GM19025 (cell line): Measurements from ENCODE around the gene RPS15.
"Not testable (repeated sequence)": the region's sequence is repeated elsewhere in the genome, so short reads cannot be mapped to it uniquely, and the experiment has no call there.

Source experiments
- ATAC-seq: cut with Tn5 transposase; IDR thresholded peaks from one replicate; pipeline ENCODE4 v1.9.1; 2021; ENCODE audit warnings: mild to moderate bottlenecking, low read depth, moderate library complexity; ENCODE audit not compliant: unreplicated experiment

The RPS15 gene

GRCh38 chr19:1431759-1432506 lies 6.3 kb upstream of the RPS15 start:
- ATAC-seq, result no peak

DNA sequence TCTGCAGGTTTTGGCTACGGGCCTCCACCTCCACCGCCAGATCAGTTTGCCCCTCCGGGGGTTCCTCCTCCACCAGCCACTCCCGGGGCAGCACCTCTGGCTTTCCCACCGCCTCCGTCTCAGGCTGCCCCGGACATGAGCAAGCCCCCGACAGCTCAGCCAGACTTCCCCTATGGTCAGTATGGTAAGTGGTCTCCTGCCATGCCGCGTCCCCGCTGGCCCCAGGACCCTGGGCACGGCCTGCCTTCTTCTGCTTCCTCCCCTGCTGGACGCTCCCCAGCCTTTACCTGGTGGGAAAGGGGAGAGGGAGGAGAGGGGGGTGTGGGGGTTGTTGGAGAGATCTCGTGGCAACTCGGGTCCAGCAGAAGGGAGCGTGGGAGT lies 5.7 kb upstream of the RPS15 start:
- no peak for ATAC-seq

- ATAC-seq, result no peak
These were observed 4.8 kb upstream of the RPS15 start for GRCh38 chr19:1433119-1434039.

GRCh38 chr19:1434040-1434366 lies 4.2 kb upstream of the RPS15 start:
- no peak for ATAC-seq

DNA sequence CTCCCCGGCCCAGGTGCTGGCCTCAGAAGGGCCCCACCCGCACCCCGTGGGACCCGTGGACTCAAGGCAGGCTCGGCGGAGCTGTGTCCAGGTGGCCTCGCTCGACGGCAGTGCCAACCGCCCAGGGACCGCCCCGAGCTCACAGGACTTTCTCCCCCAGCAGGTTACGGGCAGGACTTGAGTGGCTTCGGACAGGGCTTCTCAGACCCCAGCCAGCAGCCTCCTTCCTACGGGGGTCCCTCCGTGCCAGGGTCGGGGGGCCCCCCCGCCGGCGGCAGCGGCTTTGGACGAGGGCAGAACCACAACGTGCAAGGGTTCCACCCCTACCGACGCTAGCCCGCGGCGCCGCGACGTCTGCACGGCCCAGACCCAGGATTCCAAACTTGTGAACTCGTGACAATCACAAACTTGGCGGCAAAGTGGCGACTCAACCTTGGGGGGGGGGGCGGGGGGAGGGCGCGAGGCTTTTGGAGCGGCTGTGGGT lies 3.6 kb upstream of the RPS15 start:
- no peak for ATAC-seq

GRCh38 chr19:1435378-1435989 lies 2.7 kb upstream of the RPS15 start:
- no peak for ATAC-seq

- ATAC-seq, result no peak
These were observed 587 bp upstream of the RPS15 start for GRCh38 chr19:1437609-1438008.

DNA sequence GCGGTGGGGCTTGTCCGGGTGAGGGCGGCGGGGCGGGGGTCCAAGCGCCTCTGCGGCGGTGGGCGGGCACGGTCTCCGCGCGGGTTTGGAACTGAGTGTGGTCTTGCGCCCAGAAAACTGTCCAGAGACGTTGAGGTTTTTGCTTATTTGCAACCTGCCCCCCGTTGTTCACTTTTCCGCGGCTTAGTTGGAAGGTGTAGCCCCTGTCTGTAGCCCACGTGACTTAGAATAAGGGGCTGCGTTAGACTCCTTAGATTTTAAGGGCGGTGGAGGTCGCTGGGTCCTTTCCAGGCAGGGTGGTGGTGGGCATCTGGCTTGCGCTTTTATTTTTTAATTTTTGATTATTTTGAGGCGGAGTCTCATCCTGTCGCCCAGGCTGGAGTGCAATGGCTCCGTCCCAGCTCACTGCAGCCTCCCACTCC lies 748 bp downstream of the RPS15 start:
- ATAC-seq, result no peak

GRCh38 chr19:1439525-1440417 lies 1.6 kb downstream of the RPS15 start:
- ATAC-seq, result not testable (repeated sequence)

DNA sequence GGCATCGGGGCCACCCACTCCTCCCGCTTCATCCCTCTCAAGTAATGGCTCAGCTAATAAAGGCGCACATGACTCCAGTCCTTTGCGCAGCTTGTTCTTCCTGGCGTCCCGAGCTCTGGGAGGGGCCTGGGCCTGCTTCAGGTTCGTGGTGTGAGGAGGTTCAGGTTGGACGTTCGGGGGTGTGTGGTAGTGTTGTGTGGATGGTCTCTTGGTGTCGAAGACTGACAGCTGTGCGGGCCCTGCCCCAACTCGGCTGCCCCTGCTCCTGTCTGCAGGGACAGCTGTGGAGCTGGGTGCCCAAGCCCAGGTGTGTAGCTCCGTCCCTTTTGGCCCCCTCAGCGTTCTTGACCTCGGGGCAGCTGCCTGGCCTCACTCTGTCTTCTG lies 2.2 kb downstream of the RPS15 start:
- ATAC-seq, result no peak

GRCh38 chr19:1441022-1441426 lies 2.8 kb downstream of the RPS15 start:
- no peak for ATAC-seq

- no peak for ATAC-seq
These were observed 3.7 kb downstream of the RPS15 start for GRCh38 chr19:1441677-1442438.

DNA sequence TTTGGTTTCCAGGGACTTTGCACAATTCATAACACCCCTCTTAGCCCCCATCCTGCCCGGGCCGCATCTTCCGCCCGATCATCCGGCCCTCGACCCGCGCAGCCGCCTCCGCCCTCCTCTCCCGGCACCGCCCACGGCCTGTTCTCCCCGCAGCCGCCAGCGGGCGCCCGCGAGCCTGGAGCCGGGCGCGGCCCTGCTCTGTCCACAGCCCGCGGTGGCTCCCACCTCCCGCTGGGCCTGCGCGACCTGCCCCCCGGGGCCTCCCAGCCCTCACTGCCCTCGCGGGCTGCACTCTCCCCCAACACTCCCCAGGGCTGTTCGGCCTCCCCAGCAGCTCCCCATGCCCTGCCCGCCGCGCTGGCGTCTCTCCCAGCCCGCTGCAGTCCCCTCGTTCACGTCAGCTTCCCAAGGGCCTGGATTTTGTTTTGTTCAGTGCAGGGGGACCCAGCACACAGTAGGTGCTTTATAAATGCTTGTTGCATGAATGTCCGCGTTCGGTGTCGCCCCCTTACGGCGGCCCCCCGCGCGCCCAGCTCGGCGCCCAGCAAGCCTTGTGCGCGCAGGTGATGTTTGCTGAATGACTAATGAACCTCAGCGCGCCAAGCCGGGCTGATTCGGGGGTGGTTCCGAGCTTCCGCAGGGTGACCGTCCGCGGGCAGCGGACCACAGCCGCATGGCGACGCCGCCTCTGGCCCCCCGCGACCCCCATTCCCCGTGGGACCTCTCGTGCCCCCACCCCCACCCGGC lies 7.2 kb downstream of the RPS15 start:
- ATAC-seq, result peak; percentile 71

DNA sequence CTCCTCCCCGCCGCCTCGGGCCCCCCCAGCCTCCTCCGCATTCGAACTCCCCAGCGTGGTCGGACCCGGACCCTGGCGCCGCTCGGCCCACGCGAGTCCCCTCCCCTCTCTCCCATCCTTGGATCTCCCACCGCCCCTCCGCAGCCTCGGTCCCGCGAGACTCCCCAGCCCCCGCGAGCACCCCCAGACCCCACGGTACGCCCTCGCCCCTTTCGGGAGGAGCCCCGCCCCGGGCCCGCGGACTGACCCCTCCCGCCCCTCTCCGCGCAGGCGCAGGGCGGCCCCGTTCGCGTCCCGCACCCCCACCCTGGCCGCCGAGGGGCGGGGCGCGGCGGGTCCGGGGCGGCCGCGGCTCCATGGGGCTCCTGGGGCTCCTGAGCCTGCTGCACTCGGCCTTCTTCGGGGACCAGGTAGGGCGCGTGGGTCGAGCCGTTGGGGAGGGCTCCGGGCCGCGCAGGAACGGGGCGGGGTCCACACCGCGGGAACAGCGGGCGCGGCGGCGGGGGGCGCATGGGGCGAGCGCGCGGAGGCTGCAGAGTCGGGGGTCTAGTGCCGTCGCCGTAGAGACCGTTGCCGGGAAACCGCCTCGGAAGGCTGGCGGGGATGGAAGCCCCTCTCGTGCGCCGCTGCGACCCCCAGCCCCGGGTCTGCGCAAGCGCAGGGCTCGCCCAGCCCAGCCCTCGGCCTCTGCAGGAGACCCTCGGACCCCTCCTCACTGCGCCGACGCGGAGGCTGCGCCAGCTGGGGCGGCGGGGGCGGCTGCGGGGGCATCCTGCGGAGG lies 7.9 kb downstream of the RPS15 start:
- no peak for ATAC-seq

DNA sequence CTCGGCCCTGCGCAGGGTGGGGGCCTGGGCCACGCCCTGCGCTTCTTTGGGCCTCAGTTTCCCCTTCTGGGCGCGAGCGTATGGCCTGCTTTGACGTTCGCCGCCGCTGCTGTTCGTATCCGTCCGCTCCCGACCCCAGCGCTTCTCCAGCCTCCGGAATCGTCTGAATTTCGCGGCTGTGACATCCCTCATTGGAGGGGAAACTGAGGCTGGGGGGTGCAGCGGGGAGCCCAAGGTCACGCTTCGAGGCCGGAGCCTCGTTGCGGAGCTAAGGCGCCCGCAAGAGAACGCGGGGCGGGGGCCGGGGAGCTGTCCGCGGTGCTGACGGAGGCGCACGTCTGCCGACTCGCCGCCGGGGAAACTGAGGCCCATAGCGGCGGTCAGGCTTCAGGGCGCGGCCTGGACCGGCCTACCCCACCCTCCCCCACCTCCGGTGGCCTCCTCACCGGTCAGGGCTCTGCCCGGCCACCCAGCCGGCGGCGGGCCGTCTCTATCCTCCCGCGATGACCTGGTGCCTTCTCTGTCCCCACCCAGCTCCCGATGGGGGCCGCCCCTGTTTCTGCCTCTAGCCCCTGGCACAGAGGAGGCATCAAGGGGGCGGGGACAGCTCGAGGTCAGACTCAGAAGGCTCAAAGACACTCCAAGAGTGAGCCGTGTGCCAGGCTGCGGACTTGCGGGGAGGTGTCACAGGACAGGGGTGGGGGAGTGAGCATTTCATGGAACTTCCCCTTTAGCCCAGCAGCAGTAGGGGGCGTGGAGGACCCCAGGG lies 8.7 kb downstream of the RPS15 start:
- ATAC-seq, result no peak

- no peak for ATAC-seq
These were observed 9.3 kb downstream of the RPS15 start for GRCh38 chr19:1447504-1447903.

- ATAC-seq, result no peak
These were observed 9.7 kb downstream of the RPS15 start for GRCh38 chr19:1447944-1448343.
